Mammary epithelial cell (primary cell): Measurements from ENCODE around the gene THSD7A.

ENCODE experiments used
- EZH2 ChIP-seq: IDR thresholded peaks from 2 replicates; pipeline ENCODE4 v1.6.1; 2012; ENCODE audit warnings: low read length, inconsistent platforms, borderline replicate concordance
- TF ChIP-seq, protein P1 (sequence below), 2 donors: IDR thresholded peaks in 1 of 2; conservative IDR thresholded peaks in 1 of 2; 2 replicates each; pipeline ENCODE4 v1.5.1; 2011 to 2012; ENCODE audit warnings: inconsistent platforms in 2 of 2, low read length in 2 of 2, mild to moderate bottlenecking in 2 of 2, control low read depth in 1 of 2, low read depth in 1 of 2; ENCODE audit not compliant: insufficient read depth in 1 of 2; ENCODE audit errors: extremely low read depth in 1 of 2

DNA sequence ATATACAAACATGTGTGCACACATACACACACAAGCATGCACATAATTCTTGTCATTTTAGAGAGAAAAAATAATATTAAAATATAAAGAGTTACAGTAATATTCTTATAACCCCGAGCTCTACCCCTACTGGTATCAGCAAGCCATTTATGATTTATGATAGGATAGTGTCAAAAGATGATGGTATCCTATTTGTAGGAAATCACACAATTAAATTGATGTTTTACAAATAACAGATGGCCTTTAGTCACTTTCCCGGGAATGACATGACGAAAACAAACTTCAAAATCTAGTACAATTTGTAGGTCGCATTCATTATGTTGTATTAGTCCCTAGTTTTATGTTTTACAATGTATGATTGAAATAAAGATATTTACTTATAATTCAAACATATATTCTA is 36.8 kb downstream of the THSD7A start:
- no peak for TF ChIP-seq EZH2
- TF ChIP-seq, protein P1, sequence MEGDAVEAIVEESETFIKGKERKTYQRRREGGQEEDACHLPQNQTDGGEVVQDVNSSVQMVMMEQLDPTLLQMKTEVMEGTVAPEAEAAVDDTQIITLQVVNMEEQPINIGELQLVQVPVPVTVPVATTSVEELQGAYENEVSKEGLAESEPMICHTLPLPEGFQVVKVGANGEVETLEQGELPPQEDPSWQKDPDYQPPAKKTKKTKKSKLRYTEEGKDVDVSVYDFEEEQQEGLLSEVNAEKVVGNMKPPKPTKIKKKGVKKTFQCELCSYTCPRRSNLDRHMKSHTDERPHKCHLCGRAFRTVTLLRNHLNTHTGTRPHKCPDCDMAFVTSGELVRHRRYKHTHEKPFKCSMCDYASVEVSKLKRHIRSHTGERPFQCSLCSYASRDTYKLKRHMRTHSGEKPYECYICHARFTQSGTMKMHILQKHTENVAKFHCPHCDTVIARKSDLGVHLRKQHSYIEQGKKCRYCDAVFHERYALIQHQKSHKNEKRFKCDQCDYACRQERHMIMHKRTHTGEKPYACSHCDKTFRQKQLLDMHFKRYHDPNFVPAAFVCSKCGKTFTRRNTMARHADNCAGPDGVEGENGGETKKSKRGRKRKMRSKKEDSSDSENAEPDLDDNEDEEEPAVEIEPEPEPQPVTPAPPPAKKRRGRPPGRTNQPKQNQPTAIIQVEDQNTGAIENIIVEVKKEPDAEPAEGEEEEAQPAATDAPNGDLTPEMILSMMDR (conservative IDR thresholded peaks at IDR 0.05 in 1 of 2, IDR thresholded peaks at IDR 0.05 in 1 of 2; ENCODE audit: extremely low read depth in 1 of 2, insufficient read depth in 1 of 2, low read depth in 1 of 2, low read length in 2 of 2) = no peak
